Gastrocnemius medialis (tissue), 4 donors: ENCODE measurements around the gene AHDC1. TPM values are rescaled to one million over a fixed set of nuclear protein-coding genes. Genes with fewer than 3 reads are reported as not detected.
A peak's percentile ranks its signal among the peaks of the same experiment; 100 is the strongest.

ENCODE experiments used
- ATAC-seq, 2 donors: fragments of 150-250 bp; one replicate each; pipeline ENCODE4 v1.9.1; 2016
- DNase-seq, 2 donors: peaks; one replicate each; pipeline ENCODE4 v3.0.0-alpha.2; 2019
- H3K27ac ChIP-seq, 4 donors: fragments of 200-600 bp; sonication (generic); 1 replicate in 1 of 4; 2 replicates in 3 of 4; pipeline ENCODE4 v1.5.1; 2016 to 2018; ENCODE audit warnings: mild to moderate bottlenecking in 2 of 4, moderate library complexity in 1 of 4
- H3K27me3 ChIP-seq, 3 donors: fragments of 200-600 bp; sonication (generic) in 2 of 3; 1 replicate in 1 of 3; 2 replicates in 2 of 3; pipeline versions ENCODE4 v1.5.1 to v1.6.0; 2016 to 2019; ENCODE audit warnings: mild to moderate bottlenecking in 1 of 3, moderate library complexity in 1 of 3
- H3K36me3 ChIP-seq, 2 donors: fragments of 200-600 bp; sonication (generic) in 1 of 2; one replicate each; pipeline ENCODE4 v1.5.1; 2017 to 2018
- H3K4me1 ChIP-seq, 2 donors: fragments of 200-600 bp; sonication (generic) in 1 of 2; one replicate each; pipeline ENCODE4 v1.5.1; 2016 to 2017; ENCODE audit warnings: mild to moderate bottlenecking in 2 of 2
- H3K4me3 ChIP-seq, 4 donors: fragments of 200-600 bp; sonication (generic) in 3 of 4; 1 replicate in 1 of 4; 2 replicates in 3 of 4; pipeline ENCODE4 v1.5.1; 2016 to 2019; ENCODE audit warnings: mild to moderate bottlenecking in 2 of 4
- H3K9me3 ChIP-seq, 3 donors: fragments of 200-600 bp; sonication (generic) in 2 of 3; 1 replicate in 1 of 3; 2 replicates in 2 of 3; pipeline ENCODE4 v1.5.1; 2016 to 2019
- POLR2A ChIP-seq, 2 donors: fragments of 450-650 bp; IDR thresholded peaks; one replicate each; pipeline ENCODE4 v1.6.1; 2017; ENCODE audit warnings: antibody characterized with exemption in 2 of 2, mild to moderate bottlenecking in 2 of 2, moderate library complexity in 2 of 2
- in situ Hi-C, 4 donors: fragments of 200-750 bp; cut with MboI; loops; one replicate each; pipeline versions ENCODE4 v1.15.0 to v1.8.0; 2017; ENCODE audit warnings: low sequenced_read_pairs in 4 of 4
- intact Hi-C: fragments of 100-400 bp; cut with DNase I; formaldehyde crosslinking; loops from one replicate; pipeline ENCODE4 v1.15.1; 2023; ENCODE audit warnings: low total_unique reads
- total RNA-seq, 4 donors: library from RNA; depleted of rRNA; stranded (reverse); fragments of >200 nt; gene quantifications; one replicate each; pipeline versions ENCODE4 v1.1.0 to v1.2.3, GENCODE V29; 2016
- TF ChIP-seq, protein P1 (sequence below), 5 experiments: fragments of 450-650 bp in 3 of 5; fragments of 200-600 bp in 2 of 5; sonication (generic) in 2 of 5; IDR thresholded peaks in 4 of 5; conservative IDR thresholded peaks in 1 of 5; 1 replicate in 4 of 5; 2 replicates in 1 of 5; pipeline ENCODE4 v1.5.1; 2016 to 2019; ENCODE audit warnings: antibody characterized with exemption in 5 of 5, mild to moderate bottlenecking in 3 of 5, moderate library complexity in 3 of 5

Gene AHDC1
- total RNA-seq, 4 donors from 2014 or later = 22.2 to 57.9 (median 35.2) TPM

GRCh38 chr1:27515626-27516025 is 88.3 kb downstream of the AHDC1 start:
- peak overlapping the region; percentile 48 to 78 (median 60) for H3K27ac ChIP-seq

GRCh38 chr1:27513958-27514357 is 90.0 kb downstream of the AHDC1 start:
- in situ Hi-C loops = loop anchor here in 2 of 4 donors (25.0 kb wide), 1 partner anchor 102 kb away; no protein-coding TSS in a partner anchor

More at GRCh38 chr1:27515626-27516025, 88.3 kb downstream of the AHDC1 start:
- Histone ChIP-seq H3K36me3 (no peaks in the 10 kb centered on the region), H3K4me1 (peaks cover 25 to 36% of the 10 kb centered on the region in 2 donors), H3K9me3 (no peaks in the 10 kb centered on the region), H3K27me3 (no peaks in the 10 kb centered on the region), H3K4me3 (no peak overlapping the region)
- intact Hi-C loops (no loop called here), in situ Hi-C loops (loop anchor here in 2 of 4 donors (25.0 kb wide), 1 partner anchor 103 kb away; no protein-coding TSS in a partner anchor)
- DNase-seq (no peak), ATAC-seq (no peak)
- TF ChIP-seq, protein P1, sequence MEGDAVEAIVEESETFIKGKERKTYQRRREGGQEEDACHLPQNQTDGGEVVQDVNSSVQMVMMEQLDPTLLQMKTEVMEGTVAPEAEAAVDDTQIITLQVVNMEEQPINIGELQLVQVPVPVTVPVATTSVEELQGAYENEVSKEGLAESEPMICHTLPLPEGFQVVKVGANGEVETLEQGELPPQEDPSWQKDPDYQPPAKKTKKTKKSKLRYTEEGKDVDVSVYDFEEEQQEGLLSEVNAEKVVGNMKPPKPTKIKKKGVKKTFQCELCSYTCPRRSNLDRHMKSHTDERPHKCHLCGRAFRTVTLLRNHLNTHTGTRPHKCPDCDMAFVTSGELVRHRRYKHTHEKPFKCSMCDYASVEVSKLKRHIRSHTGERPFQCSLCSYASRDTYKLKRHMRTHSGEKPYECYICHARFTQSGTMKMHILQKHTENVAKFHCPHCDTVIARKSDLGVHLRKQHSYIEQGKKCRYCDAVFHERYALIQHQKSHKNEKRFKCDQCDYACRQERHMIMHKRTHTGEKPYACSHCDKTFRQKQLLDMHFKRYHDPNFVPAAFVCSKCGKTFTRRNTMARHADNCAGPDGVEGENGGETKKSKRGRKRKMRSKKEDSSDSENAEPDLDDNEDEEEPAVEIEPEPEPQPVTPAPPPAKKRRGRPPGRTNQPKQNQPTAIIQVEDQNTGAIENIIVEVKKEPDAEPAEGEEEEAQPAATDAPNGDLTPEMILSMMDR (IDR thresholded peaks at IDR 0.05 in 4 of 5, conservative IDR thresholded peaks at IDR 0.05 in 1 of 5) = no peak
- TF ChIP-seq POLR2A (IDR thresholded peaks at IDR 0.05) = no peak

GRCh38 chr1:27513528-27513927 is 90.4 kb downstream of the AHDC1 start:
- Histone ChIP-seq H3K4me1 (peaks cover 25 to 30% of the 10 kb centered on the region in 2 donors), H3K27ac (peak overlapping the region in 2 of 4 donors; percentile 4 to 33), H3K36me3 (no peaks in the 10 kb centered on the region), H3K27me3 (no peaks in the 10 kb centered on the region), H3K9me3 (no peaks in the 10 kb centered on the region), H3K4me3 (no peak overlapping the region)
- ATAC-seq (no peak), DNase-seq (no peak)
- intact Hi-C loops (no loop called here), in situ Hi-C loops (loop anchor here in 2 of 4 donors (25.0 kb wide), 1 partner anchor 101 kb away; no protein-coding TSS in a partner anchor)
- TF ChIP-seq, protein P1 (IDR thresholded peaks at IDR 0.05 in 4 of 5, conservative IDR thresholded peaks at IDR 0.05 in 1 of 5) = no peak
- TF ChIP-seq POLR2A (IDR thresholded peaks at IDR 0.05) = no peak

More at GRCh38 chr1:27513958-27514357, 90.0 kb downstream of the AHDC1 start:
- TF ChIP-seq, protein P1 (IDR thresholded peaks at IDR 0.05 in 4 of 5, conservative IDR thresholded peaks at IDR 0.05 in 1 of 5) = no peak
- TF ChIP-seq POLR2A (IDR thresholded peaks at IDR 0.05) = no peak
- Histone ChIP-seq H3K4me3 (no peak overlapping the region), H3K9me3 (no peaks in the 10 kb centered on the region), H3K36me3 (no peaks in the 10 kb centered on the region), H3K27ac (peak overlapping the region; percentile 4 to 33 (median 22)), H3K4me1 (peaks cover 25 to 30% of the 10 kb centered on the region in 2 donors), H3K27me3 (no peaks in the 10 kb centered on the region)
- ATAC-seq (peak in 1 of 2 donors; percentile 25), DNase-seq (no peak)
- intact Hi-C loops = no loop called here

GRCh38 chr1:27509127-27510080 is 94.5 kb downstream of the AHDC1 start:
- in situ Hi-C loops = loop anchor here in 2 of 4 donors (25.0 kb wide), 1 partner anchor 97 kb away; no protein-coding TSS in a partner anchor
- intact Hi-C loops = no loop called here
- H3K27me3 ChIP-seq = no peaks in the 10 kb centered on the region
- no peak overlapping the region for H3K27ac ChIP-seq
- no peaks in the 10 kb centered on the region for H3K36me3 ChIP-seq
- DNase-seq (no peak), ATAC-seq (no peak)
- H3K4me3 ChIP-seq = no peak overlapping the region
- peaks cover 18 to 22% of the 10 kb centered on the region in 2 donors for H3K4me1 ChIP-seq
- TF ChIP-seq, protein P1 (IDR thresholded peaks at IDR 0.05 in 4 of 5, conservative IDR thresholded peaks at IDR 0.05 in 1 of 5) = no peak
- no peak for TF ChIP-seq POLR2A (IDR thresholded peaks at IDR 0.05)
- H3K9me3 ChIP-seq = no peaks in the 10 kb centered on the region
